Activated CD8-positive, alpha-beta memory T cell treated with anti-CD3 and anti-CD28 coated beads, Interleukin-2, amount 50 U/mL, for 1 hour (primary cell): ENCODE results near the gene TTLL10.
"Not testable (repeated sequence)": the region's sequence is repeated elsewhere in the genome, so short reads cannot be mapped to it uniquely, and the experiment has no call there.

ENCODE experiments used
- DNase-seq: peaks from one replicate; pipeline ENCODE4 v3.0.0-alpha.2; 2020; ENCODE audit errors: extremely low read depth

The TTLL10 gene

DNA sequence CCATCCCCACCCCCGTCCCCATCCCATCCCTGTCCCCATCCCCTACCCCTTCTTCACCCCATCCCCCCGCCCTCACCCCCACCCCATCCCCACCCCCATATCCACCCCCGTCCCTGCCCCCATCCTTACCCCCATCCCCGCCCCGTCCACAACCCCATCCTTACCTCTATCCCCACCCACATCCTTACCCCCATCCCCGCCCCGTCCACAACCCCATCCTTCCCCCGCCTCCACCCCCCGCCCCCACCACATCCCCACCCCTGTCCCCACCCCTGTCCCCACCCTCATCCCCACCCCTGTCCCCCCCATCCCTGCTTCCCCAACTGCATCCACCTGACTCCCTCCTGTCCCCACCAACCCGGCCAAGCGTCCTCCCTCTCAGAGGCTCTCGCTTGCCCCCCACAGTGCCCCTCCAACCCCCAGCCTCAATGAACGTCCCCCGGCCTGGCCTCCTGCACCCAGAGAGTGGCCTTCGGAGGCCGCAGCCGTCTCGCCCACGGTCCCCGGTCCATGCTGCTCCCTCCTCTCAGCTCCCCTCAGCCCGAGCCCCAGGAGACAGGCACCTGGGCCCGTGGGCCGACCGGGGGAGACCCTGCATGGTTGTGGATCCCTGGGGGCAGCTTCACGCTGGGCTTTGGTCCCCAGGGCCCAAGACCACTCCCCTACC is 32.3 kb upstream of the TTLL10 start:
- DNase-seq = no peak

DNA sequence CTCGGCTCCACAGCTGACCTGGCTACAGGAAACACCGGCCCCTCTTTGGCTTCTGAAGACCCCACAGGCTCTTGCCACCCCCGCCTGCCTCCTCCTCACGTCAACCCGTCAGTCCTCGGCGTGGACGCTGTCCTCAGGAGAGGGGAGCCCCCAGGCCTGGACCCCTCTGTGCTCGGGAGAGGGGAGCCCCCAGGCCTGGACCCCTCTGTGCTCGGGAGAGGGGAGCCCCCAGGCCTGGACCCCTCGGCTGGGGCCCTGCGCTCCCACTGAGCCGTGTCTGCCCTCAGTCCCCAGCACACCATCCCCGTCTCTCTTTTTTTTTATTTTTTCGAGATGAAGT is 31.8 kb upstream of the TTLL10 start:
- no peak for DNase-seq

DNA sequence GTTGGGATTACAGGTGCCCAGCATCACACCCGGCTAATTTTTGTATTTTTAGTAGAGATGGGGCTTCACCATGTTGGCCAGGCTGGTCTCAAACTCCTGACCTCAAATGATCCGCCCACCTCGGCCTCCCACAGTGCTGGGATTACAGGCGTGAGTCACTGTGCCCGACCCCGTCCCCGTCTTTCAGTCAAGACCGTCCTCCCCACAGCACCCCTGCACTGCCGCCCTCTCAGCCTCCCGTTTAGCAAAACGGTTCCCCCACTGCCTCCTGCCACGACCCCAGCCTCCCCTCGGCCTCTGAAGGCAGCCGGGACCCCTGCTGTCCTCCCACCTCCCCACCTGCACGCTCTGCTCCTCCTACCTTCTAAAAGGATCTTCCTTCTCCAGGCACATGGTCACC is 31.3 kb upstream of the TTLL10 start:
- not testable (repeated sequence) for DNase-seq

DNA sequence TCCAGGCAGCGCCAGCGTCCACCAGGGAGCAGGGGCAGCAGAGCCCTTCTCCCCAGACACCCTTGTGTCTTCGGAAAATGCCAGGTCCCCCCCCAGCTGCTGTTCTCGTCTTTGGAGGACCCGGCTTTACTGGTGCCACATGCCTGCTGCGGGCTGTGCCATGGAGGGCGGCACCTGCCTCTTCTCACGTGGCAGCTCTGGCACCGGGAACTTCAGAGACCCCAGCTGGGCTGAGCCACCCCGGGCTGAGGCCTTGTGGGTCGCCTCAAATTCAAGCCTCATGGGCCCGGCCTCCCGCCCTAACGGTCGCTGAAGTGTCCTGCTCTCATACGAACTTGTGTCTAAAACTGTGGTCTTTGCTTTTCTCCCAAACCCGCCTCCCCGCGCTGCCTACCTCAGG is 30.8 kb upstream of the TTLL10 start:
- no peak for DNase-seq

DNA sequence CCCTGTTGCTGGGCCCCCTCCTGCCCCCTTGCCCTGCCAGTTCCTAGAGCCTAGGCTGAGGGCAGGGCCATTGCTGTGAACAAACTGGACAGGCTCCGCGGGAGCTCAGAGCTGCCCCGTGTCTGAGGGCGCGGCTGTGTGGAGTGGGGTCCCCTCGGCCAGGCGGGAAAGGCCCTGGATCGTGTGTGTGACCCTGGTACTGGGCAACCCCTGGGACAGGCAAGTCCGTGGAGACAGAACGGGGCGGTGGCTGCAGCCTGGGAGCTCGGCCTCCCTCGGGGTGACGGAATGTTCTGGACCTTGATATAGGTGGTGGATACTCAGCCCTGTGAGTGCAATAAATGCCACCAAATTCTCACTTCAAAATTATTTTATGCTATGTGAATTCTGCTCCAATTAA is 30.0 kb upstream of the TTLL10 start:
- DNase-seq = no peak

DNA sequence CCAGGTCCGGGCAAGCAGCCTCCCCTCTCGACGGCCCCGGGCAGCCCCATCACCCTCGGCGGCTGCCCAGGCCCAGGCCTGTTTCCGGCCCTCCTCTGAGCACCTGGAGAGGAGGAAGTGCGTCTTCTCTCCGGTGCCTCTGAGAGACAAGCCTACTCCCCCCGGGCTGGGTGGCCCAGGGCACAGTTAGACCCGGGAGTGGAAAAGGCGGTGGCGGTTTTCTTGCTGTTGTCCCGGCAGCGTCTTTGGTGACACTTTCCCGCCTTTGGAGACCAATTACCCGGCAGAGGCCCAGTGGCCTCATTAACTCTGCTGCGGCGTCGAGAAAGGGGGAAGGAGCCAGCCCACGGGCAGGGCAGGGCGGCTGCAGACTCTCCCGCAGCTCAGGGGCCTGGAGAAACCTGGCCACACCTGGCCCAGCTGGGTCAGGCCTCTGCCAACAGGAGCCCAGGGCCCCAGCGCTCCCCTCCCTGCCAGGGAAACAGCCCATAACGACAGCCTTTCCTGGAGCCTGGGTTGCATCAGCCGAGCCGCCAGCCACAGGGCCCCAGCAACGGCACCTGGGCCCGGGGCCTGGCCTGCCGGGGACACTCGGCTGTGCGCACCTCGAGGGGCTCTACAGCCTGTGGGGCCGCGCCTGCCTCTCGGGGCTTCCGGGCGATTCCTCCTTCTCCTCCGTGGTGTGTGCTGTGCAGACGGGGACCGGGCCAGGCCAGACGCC is 29.4 kb upstream of the TTLL10 start:
- DNase-seq = peak; percentile 32

DNA sequence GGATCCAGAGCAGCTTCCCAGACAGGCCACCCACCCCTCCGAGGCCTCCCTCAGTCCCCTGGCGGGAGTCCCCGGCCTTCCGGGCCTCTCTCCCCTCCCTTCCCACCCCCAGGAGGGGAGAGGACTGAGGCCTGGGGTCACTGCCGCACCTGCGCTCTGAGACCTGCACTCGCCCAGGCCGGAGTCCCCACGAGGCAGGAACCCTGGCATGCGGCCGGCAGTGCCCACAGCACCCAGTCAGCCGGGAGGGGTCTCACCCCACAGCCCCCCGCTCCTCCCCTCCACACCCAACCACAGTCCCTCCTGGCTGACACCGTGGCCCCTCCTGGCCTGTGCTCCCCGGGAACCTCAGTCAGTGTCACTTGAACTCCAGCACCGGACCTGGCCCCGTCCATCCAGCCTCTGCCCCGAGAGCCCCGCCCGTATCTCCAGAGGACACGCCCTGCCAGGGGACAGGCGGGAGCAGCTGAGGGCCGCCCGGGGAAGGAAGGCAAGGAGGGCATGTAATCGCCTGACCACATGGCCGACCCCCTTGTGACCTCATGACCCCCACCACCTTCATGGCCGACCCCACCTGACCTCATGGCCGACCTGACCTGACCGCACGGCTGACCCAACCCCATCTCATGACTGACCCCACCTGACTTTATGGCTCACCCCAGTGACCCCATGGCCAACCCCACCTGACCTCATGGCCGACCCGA is 28.7 kb upstream of the TTLL10 start:
- no peak for DNase-seq

DNA sequence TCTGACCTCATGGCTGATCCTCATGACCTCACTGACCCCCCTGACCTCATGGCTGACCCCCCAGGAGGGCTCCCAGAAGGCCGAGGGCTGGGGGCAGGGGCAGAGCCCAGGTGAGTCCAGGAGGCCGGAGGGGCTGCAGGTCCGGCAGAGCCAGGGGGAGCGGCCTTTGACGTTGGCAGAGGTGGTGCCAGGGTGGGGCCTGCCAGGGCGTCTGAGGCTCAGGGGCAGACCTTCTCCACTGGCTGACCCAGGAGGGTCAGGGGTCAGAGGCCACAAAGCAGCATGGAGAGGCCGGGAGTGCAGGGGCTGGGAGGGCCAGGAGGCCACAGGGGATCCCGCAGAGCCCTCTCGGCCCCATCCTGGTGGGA is 28.1 kb upstream of the TTLL10 start:
- no peak for DNase-seq

DNA sequence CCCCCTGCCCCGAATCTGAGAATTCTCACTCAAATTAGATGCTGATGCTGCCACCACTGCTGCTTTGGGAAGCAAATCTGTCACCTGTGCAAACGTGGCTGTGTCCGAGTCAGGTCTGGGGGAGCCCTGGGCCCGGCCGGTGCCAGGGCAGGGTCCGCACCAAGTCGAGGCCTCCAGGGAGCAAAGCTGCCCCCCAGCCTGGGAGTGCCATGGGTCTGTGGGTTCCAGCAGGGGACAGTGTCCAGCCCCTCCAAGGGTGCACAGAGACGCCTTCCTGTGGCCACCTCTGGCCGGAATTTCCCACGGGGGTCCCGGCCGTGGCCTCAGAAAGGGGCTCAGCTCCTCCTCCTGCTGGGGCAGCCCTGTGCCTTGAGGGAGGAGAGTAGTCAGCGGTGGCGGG is 27.7 kb upstream of the TTLL10 start:
- no peak for DNase-seq

DNA sequence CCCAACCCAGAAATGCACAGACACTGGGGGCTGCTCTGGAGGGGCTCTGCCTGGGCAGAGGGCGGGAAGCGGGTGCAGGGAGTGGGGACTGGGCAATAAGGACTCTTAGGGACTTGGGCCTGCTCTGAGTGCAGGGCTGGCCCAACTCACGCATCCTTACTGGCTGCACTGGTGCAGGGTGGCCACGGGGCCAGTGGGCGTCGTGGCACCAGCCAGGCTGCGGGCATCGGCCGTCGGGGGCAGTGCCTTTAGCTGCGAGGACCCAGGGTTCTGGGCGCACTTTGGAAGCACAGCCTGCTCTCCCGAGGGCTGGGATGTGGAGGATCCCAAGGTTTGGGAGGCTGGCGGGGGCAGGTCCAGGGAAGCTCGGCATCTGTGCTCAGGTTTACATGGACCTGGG is 27.1 kb upstream of the TTLL10 start:
- DNase-seq = no peak

DNA sequence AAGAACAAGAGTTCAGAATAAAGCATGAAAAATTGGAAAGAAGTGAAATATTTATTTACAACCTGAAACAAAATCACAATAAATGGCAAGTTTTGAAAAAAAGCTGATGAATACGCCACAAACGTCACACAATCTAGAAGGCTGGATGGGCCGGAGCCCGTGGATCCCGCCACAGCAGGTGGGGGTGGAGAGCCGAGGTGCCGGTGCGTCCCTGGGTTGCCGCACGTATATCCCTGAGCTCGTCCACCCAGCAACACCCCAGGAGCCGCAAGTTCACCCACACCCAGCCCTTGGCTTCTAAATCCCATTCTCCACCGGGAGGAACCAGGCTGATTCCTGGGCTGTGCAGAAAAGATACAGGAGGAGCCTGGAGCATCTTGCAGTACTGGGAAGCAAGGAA is 25.6 kb upstream of the TTLL10 start:
- DNase-seq = no peak

DNA sequence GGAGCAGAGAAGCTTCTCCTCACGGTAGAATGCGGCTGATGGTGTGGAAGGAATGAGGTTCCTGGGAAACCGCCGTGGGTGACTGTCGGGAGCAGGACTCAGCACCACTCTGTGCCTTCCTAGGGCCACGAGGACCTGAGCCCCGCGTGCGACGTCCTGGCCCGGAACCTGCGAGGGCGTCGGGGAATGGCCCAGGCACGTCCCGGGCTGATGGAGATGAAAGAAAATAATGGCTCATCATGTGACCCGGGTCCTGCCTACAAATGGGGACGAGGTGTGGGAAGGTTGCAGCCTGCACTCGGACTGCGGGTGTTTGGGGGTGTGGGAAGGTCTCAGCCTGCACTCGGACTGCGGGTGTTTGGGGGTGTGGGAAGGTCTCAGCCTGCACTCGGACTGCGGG is 25.1 kb upstream of the TTLL10 start:
- DNase-seq = no peak

DNA sequence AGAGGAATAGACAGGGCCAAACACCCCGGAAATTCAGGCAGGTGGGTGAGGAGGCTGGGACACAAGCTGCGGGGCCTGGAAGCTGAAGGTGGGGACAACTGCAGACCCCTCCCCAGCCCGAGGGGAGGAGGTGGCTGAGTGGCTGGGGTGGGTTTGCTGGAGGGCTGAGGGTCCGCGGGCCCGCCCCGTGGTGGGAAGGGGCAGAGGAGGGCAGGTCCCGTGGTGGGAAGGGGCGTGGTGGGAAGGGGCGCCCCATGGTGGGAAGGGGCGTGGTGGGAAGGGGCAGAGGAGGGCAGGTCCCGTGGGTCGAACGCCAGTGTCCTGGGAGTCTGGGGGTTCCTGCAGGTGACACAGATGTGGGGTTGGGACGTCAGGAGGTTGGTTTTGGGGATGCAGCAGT is 24.3 kb upstream of the TTLL10 start:
- DNase-seq = no peak

DNA sequence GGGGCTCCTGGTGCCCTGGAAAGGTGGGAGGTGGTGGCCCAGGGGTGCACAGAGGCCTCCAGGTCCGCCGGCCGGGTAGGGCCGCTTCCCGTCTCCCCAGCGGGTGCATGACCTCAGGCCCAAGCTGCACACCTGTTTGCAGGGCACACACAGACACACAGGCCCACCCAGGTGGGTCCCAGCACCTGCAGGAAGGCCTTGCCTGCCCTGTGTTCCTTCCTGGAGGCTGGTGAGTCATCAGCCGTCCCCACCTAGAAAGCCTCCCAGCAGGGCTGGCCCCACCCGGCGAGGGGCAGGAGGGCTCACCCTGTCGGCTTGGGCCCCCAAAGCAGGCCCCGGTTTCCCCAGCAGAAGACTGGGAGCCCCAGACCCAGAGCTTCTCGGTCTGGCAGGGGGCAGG is 23.6 kb upstream of the TTLL10 start:
- no peak for DNase-seq

DNA sequence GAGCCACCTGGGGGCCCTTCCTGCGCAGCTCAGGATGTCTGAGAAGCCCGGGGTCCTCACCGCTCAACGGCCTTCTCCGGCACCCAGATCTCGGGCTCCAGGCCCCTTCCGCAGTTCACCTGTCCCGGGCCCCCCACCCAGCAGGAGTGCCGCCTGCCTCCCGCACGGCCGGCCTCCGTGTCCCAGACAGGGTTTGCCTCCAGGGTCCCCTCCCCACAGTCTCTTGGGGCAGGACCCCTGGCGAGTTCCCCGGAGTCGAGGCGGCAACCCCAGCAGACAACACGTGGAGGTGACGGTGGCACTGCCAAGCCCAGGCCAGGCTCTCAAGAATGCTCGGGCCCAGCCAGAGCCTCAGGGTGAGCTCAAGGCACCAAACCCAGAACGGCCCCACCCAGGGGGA is 22.4 kb upstream of the TTLL10 start:
- no peak for DNase-seq

DNA sequence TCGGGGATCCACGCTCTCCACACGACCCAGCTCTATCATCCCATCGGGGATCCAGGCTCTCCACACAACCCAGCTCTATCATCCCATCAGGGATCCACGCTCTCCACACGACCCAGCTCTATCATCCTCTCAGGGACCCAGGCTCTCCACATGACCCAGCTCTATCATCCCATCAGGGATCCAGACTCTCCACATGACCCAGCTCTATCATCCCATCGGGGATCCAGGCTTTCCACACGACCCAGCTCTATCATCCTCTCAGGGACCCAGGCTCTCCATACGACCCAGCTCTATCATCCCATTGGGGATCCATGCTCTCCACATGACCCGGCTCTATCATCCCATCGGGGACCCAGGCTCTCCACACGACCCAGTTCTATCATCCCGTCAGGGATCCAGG is 21.2 kb upstream of the TTLL10 start:
- not testable (repeated sequence) for DNase-seq

DNA sequence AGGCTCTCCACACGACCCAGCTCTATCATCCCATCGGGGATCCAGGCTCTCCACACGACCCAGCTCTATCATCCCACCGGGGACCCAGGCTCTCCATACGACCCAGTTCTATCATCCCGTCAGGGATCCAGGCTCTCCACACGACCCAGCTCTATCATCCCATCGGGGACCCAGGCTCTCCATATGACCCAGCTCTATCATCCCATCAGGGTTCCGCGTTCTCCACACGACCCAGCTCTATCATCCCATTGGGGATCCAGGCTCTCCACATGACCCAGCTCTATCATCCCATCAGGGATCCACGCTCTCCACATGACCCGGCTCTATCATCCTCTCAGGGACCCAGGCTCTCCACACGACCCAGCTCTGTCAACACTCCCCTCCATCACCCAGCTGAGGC is 20.5 kb upstream of the TTLL10 start:
- DNase-seq = not testable (repeated sequence)

DNA sequence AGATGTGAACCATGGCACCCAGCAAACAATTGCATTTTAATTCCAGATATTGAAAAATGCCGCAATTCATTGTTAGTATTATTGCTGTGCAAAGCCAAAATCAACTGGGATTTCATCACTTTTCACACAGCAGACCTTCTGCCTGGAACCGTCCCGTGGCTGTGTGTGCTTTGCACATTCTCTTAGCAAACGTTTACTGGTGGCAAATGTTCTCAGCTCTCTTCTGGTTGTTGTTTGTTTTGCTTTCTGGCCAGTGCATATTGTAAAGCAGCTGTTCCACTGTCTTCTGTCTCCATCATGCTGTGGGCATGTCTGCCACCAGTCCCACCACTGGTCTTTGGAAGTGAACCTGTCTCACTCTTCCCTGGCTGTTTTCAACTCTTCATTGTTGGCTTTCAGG is 19.8 kb upstream of the TTLL10 start:
- no peak for DNase-seq

DNA sequence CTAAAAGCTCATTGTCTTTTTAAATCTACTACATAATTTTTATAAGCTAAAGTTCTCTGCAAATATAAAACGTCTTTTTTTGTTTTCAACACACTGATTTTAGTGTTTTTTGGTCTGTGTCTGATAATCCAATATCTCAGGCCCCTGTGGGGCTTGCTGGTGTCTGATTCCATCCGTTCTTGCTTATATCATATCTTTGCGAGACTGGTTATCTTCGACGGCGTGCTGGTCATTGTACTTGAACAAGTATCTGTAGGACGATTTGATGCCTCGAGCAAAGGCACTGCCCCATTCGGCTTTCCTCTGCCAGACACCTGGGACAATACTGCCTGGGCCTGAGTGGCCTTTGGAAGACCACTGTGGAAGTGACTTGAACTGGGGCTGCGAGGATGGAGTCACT is 18.4 kb upstream of the TTLL10 start:
- DNase-seq = no peak

DNA sequence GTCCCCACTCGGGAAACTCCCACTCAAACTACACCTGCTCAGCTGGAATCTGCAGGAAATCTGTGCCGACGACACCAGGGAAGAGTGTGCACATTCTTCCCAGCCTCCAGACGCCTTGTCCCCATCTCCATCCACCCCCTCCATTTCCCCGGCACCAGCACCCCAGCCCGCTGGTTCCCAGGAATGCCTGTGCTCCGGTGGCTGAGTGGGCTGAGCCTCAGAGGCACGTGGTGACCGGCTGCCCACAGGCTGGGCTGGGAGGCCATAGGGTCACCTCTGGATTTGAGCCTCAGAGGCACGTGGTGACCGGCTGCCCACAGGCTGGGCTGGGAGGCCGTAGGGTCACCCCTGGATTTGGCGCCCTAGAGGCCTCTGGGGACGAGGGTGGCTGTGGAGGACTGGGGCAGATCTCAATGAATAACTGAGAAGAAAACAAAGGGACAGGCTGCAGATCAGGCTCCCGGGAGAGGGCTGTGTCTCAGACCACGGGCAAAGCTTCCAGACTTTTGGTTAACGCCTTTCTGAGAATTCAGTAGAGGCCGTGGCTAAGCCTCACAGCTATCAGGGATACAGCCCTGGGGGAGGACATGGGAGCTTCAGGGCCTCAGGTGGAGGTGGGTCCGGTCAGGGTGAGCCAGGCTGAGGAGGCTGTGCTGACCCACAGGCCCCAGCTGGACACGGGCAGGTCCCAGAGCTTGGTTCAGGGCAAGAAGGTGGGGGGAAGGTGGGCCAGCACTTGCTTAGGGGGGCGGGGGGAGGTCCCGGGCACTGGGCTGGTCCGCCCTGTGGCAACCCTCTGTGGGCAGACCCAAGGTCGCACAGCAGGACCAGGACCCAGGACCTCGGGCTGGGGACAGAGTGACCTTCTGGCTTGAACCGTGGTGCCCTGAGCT is 17.3 kb upstream of the TTLL10 start:
- no peak for DNase-seq

DNA sequence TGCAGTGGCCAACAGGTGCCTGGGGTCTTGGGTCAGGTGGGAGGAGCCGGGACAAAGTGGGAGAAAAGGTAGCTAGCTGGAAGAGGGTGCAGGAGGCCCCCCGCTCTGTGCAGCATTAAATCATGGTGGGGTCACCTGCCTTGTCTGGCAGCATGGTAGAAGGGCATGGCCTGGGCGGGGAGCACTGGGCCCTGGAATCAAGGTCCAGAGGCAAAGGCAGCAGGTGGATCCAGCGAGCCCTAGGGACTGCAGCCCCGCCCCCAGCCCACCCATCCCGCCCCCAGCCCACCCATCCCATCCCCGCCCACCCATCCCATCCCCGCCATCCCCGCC is 16.7 kb upstream of the TTLL10 start:
- no peak for DNase-seq

DNA sequence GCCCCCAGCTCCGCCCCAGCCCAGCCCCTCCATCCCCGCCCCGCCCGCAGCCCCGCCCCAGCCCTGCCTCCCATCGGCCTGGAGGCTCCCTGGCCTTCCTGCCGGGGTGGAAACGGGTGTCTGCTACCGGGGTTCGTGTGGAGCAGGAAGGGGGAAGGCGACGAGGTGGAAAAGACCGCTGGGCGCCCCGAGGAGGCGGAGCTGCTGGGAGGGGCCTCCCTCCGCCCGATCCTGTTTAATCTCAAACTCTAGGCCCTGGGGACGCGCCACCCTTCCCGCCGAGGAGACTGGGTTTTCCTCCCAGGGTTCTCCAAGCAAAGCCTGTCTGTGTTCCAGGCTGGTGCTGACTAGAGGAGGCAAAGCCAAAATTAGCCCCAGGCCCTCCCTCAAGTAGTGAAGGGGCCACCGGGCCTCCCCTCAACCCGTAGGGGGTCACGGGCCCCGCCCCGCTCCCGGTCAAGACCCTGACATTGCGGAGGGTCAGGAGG is 16.2 kb upstream of the TTLL10 start:
- DNase-seq = peak; percentile 26
